GM06990 (cell line): ENCODE results near the gene LRRC75B.

Experiments
- DNase-seq: peaks from one replicate; pipeline ENCODE4 v3.0.0-alpha.2; 2011; ENCODE audit not compliant: insufficient read length; ENCODE audit errors: extremely low read depth
- H3K27me3 ChIP-seq: replicated peaks from 2 replicates; pipeline ENCODE4 v1.6.0; 2011; ENCODE audit warnings: low read length; ENCODE audit not compliant: control insufficient read depth, insufficient read depth
- H3K36me3 ChIP-seq: 2 replicates; pipeline ENCODE4 v1.5.1; 2011; ENCODE audit warnings: low read length; ENCODE audit not compliant: control insufficient read depth, insufficient read depth
- H3K4me3 ChIP-seq: replicated peaks from 2 replicates; pipeline ENCODE4 v1.5.1; 2011; ENCODE audit warnings: low read depth, mild to moderate bottlenecking, control low read depth, low read length
- CTCF ChIP-seq: IDR thresholded peaks from 2 replicates; pipeline ENCODE4 v1.5.1; 2011; ENCODE audit warnings: low read length, control low read depth, mild to moderate bottlenecking, inconsistent platforms; ENCODE audit not compliant: insufficient read depth, poor library complexity, severe bottlenecking

LRRC75B gene

GRCh38 chr22:24589518-24590030 is 3.3 kb downstream of the LRRC75B start:
- no peak for DNase-seq
- no peaks in the 10 kb centered on the region for H3K36me3 ChIP-seq
- TF ChIP-seq CTCF: no peak
- H3K27me3 ChIP-seq: no peaks in the 10 kb centered on the region
- no peak overlapping the region for H3K4me3 ChIP-seq

- DNase-seq: no peak
- Histone ChIP-seq H3K27me3 (no peaks in the 10 kb centered on the region), H3K4me3 (no peak overlapping the region), H3K36me3 (no peaks in the 10 kb centered on the region)
- TF ChIP-seq CTCF: no peak
Observed at GRCh38 chr22:24588757-24589481, 4.0 kb downstream of the LRRC75B start.

GRCh38 chr22:24588381-24588756 is 4.5 kb downstream of the LRRC75B start:
- Histone ChIP-seq H3K36me3 (no peaks in the 10 kb centered on the region), H3K4me3 (no peak overlapping the region), H3K27me3 (no peaks in the 10 kb centered on the region)
- DNase-seq: no peak
- TF ChIP-seq CTCF: no peak

- TF ChIP-seq CTCF: no peak
- DNase-seq: no peak
Observed at GRCh38 chr22:24587948-24588347, 4.9 kb downstream of the LRRC75B start.

GRCh38 chr22:24587251-24587650 is 5.6 kb downstream of the LRRC75B start:
- no peaks in the 10 kb centered on the region for H3K27me3 ChIP-seq
- DNase-seq: no peak
- H3K4me3 ChIP-seq: no peak overlapping the region
- no peaks in the 10 kb centered on the region for H3K36me3 ChIP-seq
- no peak for TF ChIP-seq CTCF

More at GRCh38 chr22:24587948-24588347, 4.9 kb downstream of the LRRC75B start:
- H3K27me3 ChIP-seq: no peaks in the 10 kb centered on the region
- H3K4me3 ChIP-seq: no peak overlapping the region
- no peaks in the 10 kb centered on the region for H3K36me3 ChIP-seq
